Psoas muscle (tissue), 8 donors: ENCODE measurements around the gene LACRT. TPM values are rescaled to one million over a fixed set of nuclear protein-coding genes. Genes with fewer than 3 reads are reported as not detected.
A peak's percentile ranks its signal among the peaks of the same experiment; 100 is the strongest.

Experiments used
- ATAC-seq, 4 donors: fragments of 200-7000 bp; cut with Tn5 transposase; one replicate each; pipeline ENCODE4 v1.9.1; 2020; ENCODE audit warnings: moderate library complexity in 3 of 4, mild to moderate bottlenecking in 2 of 4
- DNase-seq, 2 donors: peaks; one replicate each; pipeline ENCODE4 v3.0.0-alpha.2; 2020
- H3K27ac ChIP-seq: fragments of 200-600 bp; one replicate; pipeline ENCODE4 v1.8.0; 2022
- H3K27me3 ChIP-seq, 3 donors: fragments of 200-600 bp in 1 of 3; one replicate each; pipeline versions ENCODE4 v1.6.1 to v1.8.0; 2013 to 2022; ENCODE audit warnings: low read length in 2 of 3, mild to moderate bottlenecking in 2 of 3, moderate library complexity in 1 of 3; ENCODE audit not compliant: insufficient read depth in 3 of 3
- H3K36me3 ChIP-seq, 2 donors: fragments of 200-600 bp in 1 of 2; one replicate each; pipeline versions ENCODE4 v1.6.1 to v1.8.0; 2013 to 2022; ENCODE audit warnings: low read depth in 1 of 2, mild to moderate bottlenecking in 1 of 2, moderate library complexity in 1 of 2; ENCODE audit not compliant: insufficient read depth in 1 of 2
- H3K4me1 ChIP-seq: fragments of 200-600 bp; one replicate; pipeline ENCODE4 v1.8.0; 2022
- H3K4me3 ChIP-seq: fragments of 200-600 bp; one replicate; pipeline ENCODE4 v1.8.0; 2022; ENCODE audit warnings: mild to moderate bottlenecking
- H3K9me3 ChIP-seq: fragments of 200-600 bp; one replicate; pipeline ENCODE4 v1.8.0; 2022
- WGBS, 3 donors: extraction: QIAGEN DNeasy Blood & Tissue Kit; methylation state at CpG; one replicate each; pipeline versions ENCODE4 v1.1.6 to v1.1.7; 2013; 5-methylcytosine and 5-hydroxymethylcytosine counted together
- intact Hi-C, 2 donors: fragments of 100-400 bp; cut with DNase I; formaldehyde crosslinking; loops; one replicate each; pipeline versions ENCODE4 v1.11.0 to v1.14.2; 2022
- polyA plus RNA-seq, 3 donors: library from polyadenylated mRNA; stranded (reverse); fragments of 200-250 nt; gene quantifications; one replicate each; pipeline ENCODE4 v1.2.3, GENCODE V29; 2013
- total RNA-seq, 4 donors: library from RNA; stranded (reverse); fragmentation: NEBNext Ultra II Directional in 2 of 4; extraction: Animal tissue kit (Norgen Biotek cat#: 25700) in 2 of 4; gene quantifications; one replicate each; pipeline versions ENCODE4 v1.2.1 to v1.2.4, GENCODE V29; 2021 to 2023
- TF ChIP-seq, protein P1 (sequence below): fragments of 200-600 bp; IDR thresholded peaks from one replicate; pipeline ENCODE4 v1.8.0; 2022; ENCODE audit warnings: antibody characterized with exemption
- donor health status: healthy with polysubstance abuse.
- donor health status: DM: no; HTN: no; CAD: no; lungs with moderate emphysema.
- donor health status: Bipolar disorder and iron deficiency.
- donor health status: healthy.
- donor health status: DM: yes; HTN: yes; CAD: no.
- donor health status: DM: no; HTN: no; CAD: no.
- donor health status: DM: no; HTN: no; CAD: no.
- donor health status: DM: yes; HTN: yes; CAD: no.

The LACRT gene
- total and polyA plus RNA-seq, 7 donors, result not detected

DNA sequence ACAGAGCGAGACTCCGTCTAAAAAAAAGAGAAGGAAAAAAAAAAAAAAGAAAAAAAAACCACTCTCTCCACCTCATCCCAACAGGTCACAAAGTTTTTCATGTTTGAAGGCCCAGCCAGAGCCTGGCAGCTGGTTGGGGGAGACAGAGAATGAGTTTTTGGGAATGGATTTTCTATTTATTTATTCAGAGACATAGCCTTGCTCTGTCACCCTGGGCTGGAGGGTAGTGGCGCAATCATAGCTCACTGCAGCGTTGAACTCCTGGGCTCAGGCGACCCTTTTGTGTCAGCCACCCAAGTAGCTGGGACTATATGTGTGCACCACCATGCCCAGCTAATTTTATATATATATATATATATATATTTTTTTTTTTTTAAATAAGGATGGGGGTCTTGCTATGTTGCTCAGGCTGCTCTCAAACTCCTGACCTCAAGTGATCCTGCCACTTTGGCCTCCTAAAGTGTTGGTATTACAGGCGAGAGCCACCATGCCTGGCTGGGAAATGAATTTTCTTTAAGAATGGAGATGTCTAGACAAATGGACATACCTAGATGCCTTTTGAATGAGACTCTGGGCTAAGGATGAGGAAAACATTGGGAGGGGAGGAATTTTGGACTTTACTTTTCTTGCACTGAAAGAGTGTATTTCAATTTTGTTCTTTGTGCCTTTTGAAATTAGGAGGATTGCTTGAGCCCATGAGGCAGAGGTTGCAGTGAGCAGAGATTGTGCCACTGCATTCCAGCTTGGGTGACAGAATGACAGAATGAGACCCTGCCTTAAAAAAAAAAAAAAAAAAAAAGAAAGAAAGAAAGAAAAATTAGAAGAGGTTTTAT lies 29.3 kb downstream of the LACRT start:
- TF ChIP-seq, protein P1, sequence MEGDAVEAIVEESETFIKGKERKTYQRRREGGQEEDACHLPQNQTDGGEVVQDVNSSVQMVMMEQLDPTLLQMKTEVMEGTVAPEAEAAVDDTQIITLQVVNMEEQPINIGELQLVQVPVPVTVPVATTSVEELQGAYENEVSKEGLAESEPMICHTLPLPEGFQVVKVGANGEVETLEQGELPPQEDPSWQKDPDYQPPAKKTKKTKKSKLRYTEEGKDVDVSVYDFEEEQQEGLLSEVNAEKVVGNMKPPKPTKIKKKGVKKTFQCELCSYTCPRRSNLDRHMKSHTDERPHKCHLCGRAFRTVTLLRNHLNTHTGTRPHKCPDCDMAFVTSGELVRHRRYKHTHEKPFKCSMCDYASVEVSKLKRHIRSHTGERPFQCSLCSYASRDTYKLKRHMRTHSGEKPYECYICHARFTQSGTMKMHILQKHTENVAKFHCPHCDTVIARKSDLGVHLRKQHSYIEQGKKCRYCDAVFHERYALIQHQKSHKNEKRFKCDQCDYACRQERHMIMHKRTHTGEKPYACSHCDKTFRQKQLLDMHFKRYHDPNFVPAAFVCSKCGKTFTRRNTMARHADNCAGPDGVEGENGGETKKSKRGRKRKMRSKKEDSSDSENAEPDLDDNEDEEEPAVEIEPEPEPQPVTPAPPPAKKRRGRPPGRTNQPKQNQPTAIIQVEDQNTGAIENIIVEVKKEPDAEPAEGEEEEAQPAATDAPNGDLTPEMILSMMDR, result no peak
- ATAC-seq, result no peak
- Histone ChIP-seq H3K27ac (no peak overlapping the region), H3K4me1 (no peaks in the 10 kb centered on the region), H3K27me3 (peaks cover 0 to 3% (median 0%) of the 10 kb centered on the region in 3 donors), H3K4me3 (no peak overlapping the region), H3K9me3 (no peaks in the 10 kb centered on the region), H3K36me3 (no peaks in the 10 kb centered on the region)
- no peak for DNase-seq
- WGBS, 3 donors, result 92 to 94% (median 93%) methylated on average over 6 of the region's 6 CpGs
- intact Hi-C loops, result no loop called here

DNA sequence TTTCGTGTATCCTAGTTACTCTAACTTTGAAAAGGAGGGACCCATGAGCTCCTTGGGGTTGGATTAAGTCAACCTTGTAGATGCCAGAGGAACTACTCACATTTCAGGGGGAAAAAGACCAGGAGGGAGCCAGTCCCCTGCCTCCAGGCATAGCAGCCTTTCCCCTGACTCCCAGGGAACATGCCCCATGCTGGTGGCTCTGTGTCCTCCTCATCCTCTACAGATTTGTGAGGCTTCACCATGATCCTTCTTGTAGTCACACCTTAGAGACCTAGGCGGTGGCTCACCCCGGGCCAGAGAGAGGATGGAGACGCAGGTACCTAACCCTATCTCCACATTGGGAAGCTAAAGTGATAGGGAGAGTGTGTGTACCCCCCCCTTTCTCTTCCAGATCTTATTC lies 30.3 kb downstream of the LACRT start:
- no peak for DNase-seq
- intact Hi-C loops, result no loop called here
- H3K27ac ChIP-seq, result no peak overlapping the region
- H3K4me1 ChIP-seq, result no peaks in the 10 kb centered on the region
- H3K27me3 ChIP-seq, result peaks cover 0 to 3% (median 0%) of the 10 kb centered on the region in 3 donors
- ATAC-seq, result no peak
- WGBS, 3 donors, result 90 to 96% (median 94%) methylated on average over 4 of the region's 4 CpGs
- no peak overlapping the region for H3K4me3 ChIP-seq
- H3K36me3 ChIP-seq, result no peaks in the 10 kb centered on the region
- TF ChIP-seq, protein P1, result no peak
- H3K9me3 ChIP-seq, result no peaks in the 10 kb centered on the region

DNA sequence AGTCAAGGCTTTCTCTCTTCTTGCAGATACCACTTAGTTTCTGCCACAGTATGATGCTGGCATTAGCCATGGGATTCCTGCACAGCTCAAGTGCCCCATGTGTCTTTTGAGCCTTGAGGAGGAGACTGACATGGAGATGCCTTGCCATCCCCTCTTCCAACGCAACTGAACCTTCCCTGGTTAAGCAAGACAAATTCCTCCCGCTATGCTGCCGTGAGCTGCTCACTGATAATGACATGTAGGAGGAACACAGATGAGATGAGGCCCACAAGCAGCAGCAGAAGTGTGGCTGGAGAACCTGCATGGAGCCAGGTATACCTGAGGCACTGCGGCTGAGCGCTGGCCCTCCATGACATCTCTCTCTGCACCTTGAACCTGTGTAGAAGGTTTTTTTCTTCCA lies 30.8 kb downstream of the LACRT start:
- Histone ChIP-seq H3K4me3 (no peak overlapping the region), H3K27me3 (peaks cover 0 to 3% (median 0%) of the 10 kb centered on the region in 3 donors), H3K4me1 (no peaks in the 10 kb centered on the region), H3K27ac (no peak overlapping the region), H3K36me3 (no peaks in the 10 kb centered on the region), H3K9me3 (no peaks in the 10 kb centered on the region)
- intact Hi-C loops, result no loop called here
- WGBS, 3 donors, result 84 to 95% (median 92%) methylated on average over 5 of the region's 5 CpGs
- no peak for ATAC-seq
- TF ChIP-seq, protein P1, result no peak
- no peak for DNase-seq

DNA sequence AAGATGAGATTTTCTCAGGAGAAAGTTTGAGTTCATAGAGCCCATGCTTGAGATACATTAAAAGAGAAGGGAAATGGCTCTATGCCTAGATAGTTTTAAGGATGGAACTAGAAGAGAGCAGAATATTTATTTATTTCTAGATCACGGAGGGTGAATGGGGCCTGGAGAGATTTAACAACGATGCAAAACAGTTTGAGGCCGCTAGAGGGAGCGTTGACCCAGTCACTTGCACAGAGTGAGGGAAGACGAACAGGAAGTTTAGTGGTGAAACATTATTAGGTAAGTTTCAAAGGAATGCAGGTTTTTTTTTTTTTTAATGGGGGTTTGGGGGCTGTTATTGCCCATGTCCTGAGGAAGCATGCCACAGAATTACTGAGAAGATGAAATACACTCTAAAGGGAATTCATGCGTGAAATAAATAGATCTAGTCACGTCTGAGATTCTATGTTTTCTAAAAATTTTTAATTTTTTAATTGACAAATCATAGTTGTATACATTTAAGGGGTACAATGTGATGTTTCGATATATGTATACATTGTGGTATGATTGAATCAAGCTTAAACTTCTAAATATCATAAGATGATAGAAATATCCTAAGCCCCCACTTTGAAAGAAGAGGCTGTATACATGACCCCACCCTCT lies 31.4 kb downstream of the LACRT start:
- no peaks in the 10 kb centered on the region for H3K9me3 ChIP-seq
- no peak overlapping the region for H3K27ac ChIP-seq
- peak in 1 of 2 donors; percentile 34 for DNase-seq
- H3K36me3 ChIP-seq, result no peaks in the 10 kb centered on the region
- H3K4me1 ChIP-seq, result no peaks in the 10 kb centered on the region
- no peak overlapping the region for H3K4me3 ChIP-seq
- peak; percentile 76 to 95 (median 89) for ATAC-seq
- TF ChIP-seq, protein P1, result peak; percentile 76
- H3K27me3 ChIP-seq, result peaks cover 0 to 3% (median 0%) of the 10 kb centered on the region in 3 donors
- intact Hi-C loops, result no loop called here
- 21 to 30% (median 28%) methylated on average over 8 of the region's 8 CpGs for WGBS, 3 donors
